H1 (cell line): Measurements from ENCODE around the gene NUP210. TPM values are rescaled to one million over a fixed set of nuclear protein-coding genes. Genes with fewer than 3 reads are reported as not detected.
A peak's percentile ranks its signal among the peaks of the same experiment; 100 is the strongest.

Experiments
- CTCF ChIA-PET: fragments of 300-600 bp; sonication (Branson Sonifier 250); formaldehyde crosslinking; loops from one replicate; lab custom pipeline; 2021; ENCODE audit not compliant: partially characterized antibody; lab: Charles Lee
- POLR2A ChIA-PET: fragments of 300-600 bp; sonication (Branson Sonifier 250); formaldehyde crosslinking; loops from one replicate; lab custom pipeline; 2021; ENCODE audit warnings: inconsistent platforms; ENCODE audit not compliant: partially characterized antibody; lab: Charles Lee
- DNase-seq, 2 experiments: peaks; one replicate each; pipeline versions ENCODE4 v3.0.0 to v3.0.0-alpha.2; 2010 to 2022; ENCODE audit warnings: low spot score in 2 of 2, low read depth in 1 of 2, mixed read lengths in 1 of 2
- FAIRE-seq: peaks from 2 replicates; lab custom pipeline; 2011; peaks lifted over from hg19 to GRCh38; lab: Jason Lieb, UNC
- H2AFZ ChIP-seq: 2 replicates; pipeline ENCODE4 v1.8.1; 2012; ENCODE audit warnings: low read length, inconsistent platforms
- H2AK5ac ChIP-seq: 2 replicates; pipeline ENCODE4 v1.6.1; 2013; ENCODE audit warnings: low read depth, low read length
- H2BK120ac ChIP-seq: replicated peaks from 2 replicates; pipeline ENCODE3; 2013; ENCODE audit warnings: low read depth, low read length, inconsistent platforms
- H2BK12ac ChIP-seq: 2 replicates; pipeline ENCODE4 v1.6.1; 2013; ENCODE audit warnings: low read depth, low read length
- H2BK15ac ChIP-seq: 2 replicates; pipeline ENCODE4 v1.6.1; 2013; ENCODE audit warnings: low read length
- H2BK20ac ChIP-seq: 2 replicates; pipeline ENCODE4 v1.6.1; 2013; ENCODE audit warnings: low read length
- H2BK5ac ChIP-seq: 2 replicates; pipeline ENCODE4 v1.6.1; 2013; ENCODE audit warnings: low read depth, low read length
- H3K14ac ChIP-seq: 2 replicates; pipeline ENCODE4 v1.6.1; 2013; ENCODE audit warnings: inconsistent platforms; ENCODE audit not compliant: insufficient read length
- H3K18ac ChIP-seq: 2 replicates; pipeline ENCODE4 v1.6.1; 2013; ENCODE audit warnings: low read length; ENCODE audit errors: extremely low read depth
- H3K23ac ChIP-seq: 2 replicates; pipeline ENCODE4 v1.6.1; 2013; ENCODE audit warnings: inconsistent platforms; ENCODE audit not compliant: insufficient read length
- H3K23me2 ChIP-seq: 2 replicates; pipeline ENCODE4 v1.6.1; 2013; ENCODE audit warnings: low read depth, low read length
- H3K27ac ChIP-seq: 2 replicates; pipeline ENCODE4 v1.6.1; 2011; ENCODE audit warnings: low read depth, low read length, inconsistent platforms
- H3K27me3 ChIP-seq, 4 experiments: replicated peaks in 1 of 4; 1 replicate in 1 of 4; 2 replicates in 3 of 4; pipeline versions ENCODE4 v1.6.1 to v1.8.1; 2011 to 2013; ENCODE audit warnings: low read length in 3 of 4, mild to moderate bottlenecking in 3 of 4, inconsistent platforms in 2 of 4, mixed read lengths in 2 of 4, moderate library complexity in 1 of 4; ENCODE audit not compliant: control insufficient read depth in 3 of 4, insufficient read depth in 3 of 4; ENCODE audit errors: extremely low read depth in 1 of 4
- H3K36me3 ChIP-seq, 4 experiments: 2 replicates each; pipeline versions ENCODE4 v1.6.1 to v1.8.1; 2011 to 2013; ENCODE audit warnings: mild to moderate bottlenecking in 4 of 4, low read length in 3 of 4, moderate library complexity in 2 of 4, control low read depth in 1 of 4, inconsistent platforms in 1 of 4; ENCODE audit not compliant: insufficient read depth in 4 of 4, control insufficient read depth in 2 of 4
- H3K4ac ChIP-seq: replicated peaks from 2 replicates; pipeline ENCODE3; 2013; ENCODE audit warnings: low read length, low read depth, mixed read lengths, inconsistent platforms; ENCODE audit not compliant: insufficient read length
- H3K4me1 ChIP-seq, 4 experiments: replicated peaks in 1 of 4; 1 replicate in 1 of 4; 2 replicates in 3 of 4; pipeline versions ENCODE4 v1.6.1 to v1.8.1; 2011 to 2013; ENCODE audit warnings: low read length in 3 of 4, inconsistent platforms in 2 of 4, mixed read lengths in 1 of 4; ENCODE audit not compliant: insufficient read depth in 4 of 4, control insufficient read depth in 3 of 4
- H3K4me2 ChIP-seq, 2 experiments: 2 replicates each; pipeline versions ENCODE4 v1.6.1 to v1.8.1; 2011 to 2013; ENCODE audit warnings: low read depth in 2 of 2, low read length in 2 of 2, control low read depth in 1 of 2, inconsistent platforms in 1 of 2, mild to moderate bottlenecking in 1 of 2; ENCODE audit not compliant: insufficient read depth in 1 of 2
- H3K4me3 ChIP-seq, 4 experiments: fragments of 200-600, 300-600 bp in 1 of 4; sonication (generic), shearing (Covaris generic), sonication (Bioruptor Twin) in 1 of 4; 2 replicates each; pipeline versions ENCODE4 v1.5.1 to v1.8.1; 2011 to 2016; ENCODE audit warnings: low read length in 4 of 4, low read depth in 3 of 4, control low read depth in 2 of 4, inconsistent platforms in 2 of 4, mild to moderate bottlenecking in 2 of 4, mixed read lengths in 1 of 4, moderate library complexity in 1 of 4; ENCODE audit not compliant: insufficient read depth in 2 of 4; ENCODE audit errors: extremely low read depth in 1 of 4
- H3K56ac ChIP-seq: replicated peaks from 2 replicates; pipeline ENCODE3; 2013; ENCODE audit warnings: low read depth, mild to moderate bottlenecking, mixed read lengths, low read length, inconsistent platforms; ENCODE audit not compliant: insufficient read length
- H3K79me1 ChIP-seq: 2 replicates; pipeline ENCODE4 v1.6.1; 2013; ENCODE audit warnings: low read depth, low read length, control low read depth
- H3K79me2 ChIP-seq, 2 experiments: 2 replicates each; pipeline versions ENCODE4 v1.6.1 to v1.8.1; 2012 to 2013; ENCODE audit warnings: low read length in 2 of 2, mild to moderate bottlenecking in 2 of 2, inconsistent platforms in 1 of 2; ENCODE audit not compliant: insufficient read depth in 2 of 2, control insufficient read depth in 1 of 2
- H3K9ac ChIP-seq, 4 experiments: replicated peaks in 1 of 4; 1 replicate in 1 of 4; 2 replicates in 3 of 4; pipeline versions ENCODE4 v1.6.1 to v1.8.1; 2011 to 2013; ENCODE audit warnings: low read depth in 3 of 4, low read length in 3 of 4, control low read depth in 2 of 4, mild to moderate bottlenecking in 2 of 4, moderate library complexity in 2 of 4, inconsistent platforms in 1 of 4; ENCODE audit errors: extremely low read depth in 1 of 4
- H3K9me3 ChIP-seq, 2 experiments: 2 replicates each; pipeline versions ENCODE4 v1.6.1 to v1.8.1; 2012 to 2013; ENCODE audit warnings: mild to moderate bottlenecking in 2 of 2, moderate library complexity in 2 of 2, control low read depth in 1 of 2, inconsistent platforms in 1 of 2, low read depth in 1 of 2, low read length in 1 of 2, mixed read lengths in 1 of 2; ENCODE audit not compliant: insufficient read depth in 2 of 2
- H4K20me1 ChIP-seq, 2 experiments: replicated peaks in 1 of 2; 2 replicates each; pipeline versions ENCODE3 to v1.8.1; 2011 to 2013; ENCODE audit warnings: inconsistent platforms in 2 of 2, low read length in 2 of 2, mild to moderate bottlenecking in 1 of 2; ENCODE audit not compliant: insufficient read depth in 2 of 2, control insufficient read depth in 1 of 2
- H4K5ac ChIP-seq: 2 replicates; pipeline ENCODE4 v1.6.1; 2013; ENCODE audit warnings: low read length, low read depth, mixed read lengths, inconsistent platforms; ENCODE audit not compliant: insufficient read length
- H4K8ac ChIP-seq: 2 replicates; pipeline ENCODE4 v1.8.0; 2013; ENCODE audit warnings: mild to moderate bottlenecking, moderate library complexity, low read length, inconsistent platforms; ENCODE audit not compliant: insufficient read depth; ENCODE audit errors: extremely low read depth
- H4K91ac ChIP-seq: replicated peaks from 2 replicates; pipeline ENCODE3; 2013; ENCODE audit warnings: low read length, mixed read lengths, inconsistent platforms; ENCODE audit not compliant: insufficient read length
- CHD2 ChIP-seq: IDR thresholded peaks from 2 replicates; pipeline ENCODE4 v1.6.1; 2012; ENCODE audit warnings: low read length, improper control_type of control experiment
- CREB1 ChIP-seq: IDR thresholded peaks from 2 replicates; pipeline ENCODE4 v1.6.1; 2012; ENCODE audit warnings: inconsistent platforms
- KDM1A ChIP-seq: fragments of 200-600, 300-600 bp; sonication (generic); IDR thresholded peaks from 2 replicates; pipeline ENCODE4 v1.7.1; 2016; ENCODE audit warnings: mild to moderate bottlenecking, low read length, borderline replicate concordance
- MAFK ChIP-seq: IDR thresholded peaks from 2 replicates; pipeline ENCODE4 v1.6.1; 2012; ENCODE audit warnings: low read depth, mild to moderate bottlenecking, improper control_type of control experiment, low read length
- RAD21 ChIP-seq, 2 experiments: IDR thresholded peaks in 1 of 2; conservative IDR thresholded peaks in 1 of 2; 2 replicates each; pipeline ENCODE4 v1.6.1; 2011; ENCODE audit warnings: low read depth in 2 of 2, low read length in 2 of 2, improper control_type of control experiment in 1 of 2, inconsistent platforms in 1 of 2, mild to moderate bottlenecking in 1 of 2, moderate library complexity in 1 of 2
- SRF ChIP-seq: IDR thresholded peaks from 2 replicates; pipeline ENCODE4 v1.6.1; 2011; ENCODE audit warnings: mild to moderate bottlenecking, low read depth, low read length, moderate library complexity
- WGBS, 2 experiments: shearing (Covaris generic) in 1 of 2; methylation state at CpG; one replicate each; pipeline versions ENCODE4 v1.1.6 to v1.1.7; 2013 to 2015; ENCODE audit warnings: low lambda C conversion rate in 2 of 2, mixed read lengths in 2 of 2, inconsistent platforms in 1 of 2, low coverage in 1 of 2, missing lambda C conversion rate in 1 of 2; ENCODE audit not compliant: insufficient replicate concordance in 2 of 2, insufficient coverage in 1 of 2, insufficient read length in 1 of 2; ENCODE audit errors: extremely low coverage in 1 of 2, missing lambda C conversion rate in 1 of 2; 5-methylcytosine and 5-hydroxymethylcytosine counted together
- polyA plus RNA-seq, 7 experiments: library from polyadenylated mRNA; depleted of rRNA in 3 of 7; stranded (reverse) in 5 of 7; unstranded in 2 of 7; fragments of >200 nt in 5 of 7; fragments of 200-250 nt in 2 of 7; gene quantifications; 1 replicate in 5 of 7; 2 replicates in 1 of 7; 4 replicates in 1 of 7; pipeline versions ENCODE4 v1.2.1 to v1.2.3, GENCODE V29; 2011 to 2013; ENCODE audit warnings: missing spikeins in 2 of 7, mixed read lengths in 2 of 7
- total RNA-seq: library from RNA; stranded (reverse); fragmentation: NEBNext Ultra II Directional; extraction: Animal tissue kit (Norgen Biotek cat#: 25700); gene quantifications from 2 replicates; pipeline ENCODE4 v1.2.1, GENCODE V29; 2021
- TF ChIP-seq, protein P1 (sequence below): IDR thresholded peaks from 2 replicates; pipeline ENCODE4 v1.6.1; 2012; ENCODE audit warnings: inconsistent platforms
- TF ChIP-seq, protein P2 (sequence below), 3 experiments: IDR thresholded peaks; 1 replicate in 2 of 3; 2 replicates in 1 of 3; pipeline versions ENCODE4 v1.5.1 to v1.6.1; 2011; ENCODE audit warnings: low read length in 3 of 3, mild to moderate bottlenecking in 3 of 3, inconsistent platforms in 2 of 3, low read depth in 1 of 3, moderate library complexity in 1 of 3; ENCODE audit not compliant: insufficient read depth in 1 of 3; ENCODE audit errors: control extremely low read depth in 1 of 3

NUP210 gene
- total and polyA plus RNA-seq, 2 of the 8 experiments (the other 6 are each of a cell fraction or from before 2014, with no cell fraction given), result 51.0 to 53.7 TPM

DNA sequence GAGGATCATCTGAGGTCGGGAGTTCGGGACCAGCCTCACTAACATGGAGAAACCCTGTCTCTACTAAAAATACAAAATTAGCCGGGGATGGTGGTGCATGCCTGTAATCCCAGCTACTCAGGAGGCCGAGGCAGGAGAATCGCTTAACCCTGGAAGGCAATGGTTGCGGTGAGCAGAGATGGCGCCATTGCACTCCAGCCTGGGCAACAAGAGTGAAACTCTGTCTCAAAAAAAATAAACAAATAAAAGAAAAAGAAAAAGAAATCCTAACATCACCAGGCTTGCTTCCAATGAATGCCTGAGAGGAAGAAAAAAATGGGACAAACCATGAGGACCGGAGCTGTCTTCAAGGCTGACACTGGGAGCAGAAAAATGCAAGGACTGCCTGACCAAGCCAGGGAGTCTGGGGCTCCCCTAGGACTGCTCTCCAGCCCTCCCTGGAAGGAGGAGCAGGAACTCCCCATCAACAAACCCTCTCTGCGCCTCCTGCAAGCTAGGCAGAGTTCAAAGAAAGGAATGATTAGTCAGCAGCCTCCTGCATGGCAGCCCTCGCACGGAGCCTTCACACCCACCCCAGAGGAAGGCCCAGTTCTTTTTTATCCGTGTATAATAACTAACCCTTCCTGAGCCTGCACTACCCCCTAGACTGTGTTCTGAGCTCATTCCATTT lies 55.4 kb downstream of the NUP210 start:
- POLR2A ChIA-PET, result interaction anchor here (1.1 to 2.6 kb wide), 6 partner anchors 7 to 56 kb away, joined by 3 to 20 read pairs (median 4); partner anchors contain the start of gene NUP210
- Histone ChIP-seq H3K4me3 (no peak overlapping the region), H4K8ac (0 out of 2 replicates have a peak overlapping the region, but pooled peaks have one; percentile 7), H3K79me1 (peaks cover 4% of the 10 kb centered on the region; the same call in 1 of the 2 replicates), H3K14ac (no peak overlapping the region), H2BK5ac (peak overlapping the region; percentile 98), H3K4ac (no peak overlapping the region), H2BK15ac (peak overlapping the region; percentile 94; the same call in 1 of the 2 replicates), H3K23ac (no peak overlapping the region), H3K9me3 (no peaks in the 10 kb centered on the region), H2BK120ac (no peak overlapping the region), H3K36me3 (peaks cover 7 to 22% (median 12%) of the 10 kb centered on the region in 4 experiments; a peak in 6 of 8 replicates), H3K23me2 (no peaks in the 10 kb centered on the region), H2BK20ac (peak overlapping the region; percentile 63; the same call in 1 of the 2 replicates), H2BK12ac (peak overlapping the region; percentile 99), H2AFZ (no peak overlapping the region), H4K5ac (no peak overlapping the region), H3K4me2 (peak overlapping the region; percentile 54 to 75), H3K27ac (peak overlapping the region; percentile 63; the same call in 1 of the 2 replicates), H3K27me3 (no peaks in the 10 kb centered on the region; a peak in 1 of 7 replicates), H3K4me1 (peaks cover 8 to 16% (median 14%) of the 10 kb centered on the region in 4 experiments), H4K91ac (peak overlapping the region; percentile 53), H3K79me2 (no peaks in the 10 kb centered on the region), H4K20me1 (peaks cover 0 to 5% of the 10 kb centered on the region in 2 experiments), H3K9ac (peak overlapping the region in 1 of 4 experiments; percentile 29; a peak in 2 of 7 replicates), H3K18ac (peak overlapping the region; percentile 93), H3K56ac (no peak overlapping the region), H2AK5ac (peak overlapping the region; percentile 89; the same call in 1 of the 2 replicates)
- DNase-seq, result no peak
- CTCF ChIA-PET, result interaction anchor here (0.7 to 7.5 kb wide), 25 partner anchors 8 to 346 kb away, joined by 3 to 99 read pairs (median 4); no protein-coding TSS in a partner anchor
- WGBS, 2 experiments, result 86% methylated on average over 11 of the region's 12 CpGs; no CpG with 5 or more reads in 1 of the 2 experiments
- FAIRE-seq, result no peak
- TF ChIP-seq MAFK (peak; percentile 34; the same call in 1 of the 2 replicates), CHD2 (no peak), KDM1A (no peak), RAD21 (IDR thresholded peaks at IDR 0.05 in 1 of 2, conservative IDR thresholded peaks at IDR 0.05 in 1 of 2; ENCODE audit: low read depth in 2 of 2, low read length in 2 of 2) (peak in 1 of 2 experiments; percentile 16; a peak in 1 of 4 replicates), SRF (no peak), CREB1 (no peak)
- TF ChIP-seq, protein P1, sequence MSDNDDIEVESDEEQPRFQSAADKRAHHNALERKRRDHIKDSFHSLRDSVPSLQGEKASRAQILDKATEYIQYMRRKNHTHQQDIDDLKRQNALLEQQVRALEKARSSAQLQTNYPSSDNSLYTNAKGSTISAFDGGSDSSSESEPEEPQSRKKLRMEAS, result no peak
- TF ChIP-seq, protein P2, sequence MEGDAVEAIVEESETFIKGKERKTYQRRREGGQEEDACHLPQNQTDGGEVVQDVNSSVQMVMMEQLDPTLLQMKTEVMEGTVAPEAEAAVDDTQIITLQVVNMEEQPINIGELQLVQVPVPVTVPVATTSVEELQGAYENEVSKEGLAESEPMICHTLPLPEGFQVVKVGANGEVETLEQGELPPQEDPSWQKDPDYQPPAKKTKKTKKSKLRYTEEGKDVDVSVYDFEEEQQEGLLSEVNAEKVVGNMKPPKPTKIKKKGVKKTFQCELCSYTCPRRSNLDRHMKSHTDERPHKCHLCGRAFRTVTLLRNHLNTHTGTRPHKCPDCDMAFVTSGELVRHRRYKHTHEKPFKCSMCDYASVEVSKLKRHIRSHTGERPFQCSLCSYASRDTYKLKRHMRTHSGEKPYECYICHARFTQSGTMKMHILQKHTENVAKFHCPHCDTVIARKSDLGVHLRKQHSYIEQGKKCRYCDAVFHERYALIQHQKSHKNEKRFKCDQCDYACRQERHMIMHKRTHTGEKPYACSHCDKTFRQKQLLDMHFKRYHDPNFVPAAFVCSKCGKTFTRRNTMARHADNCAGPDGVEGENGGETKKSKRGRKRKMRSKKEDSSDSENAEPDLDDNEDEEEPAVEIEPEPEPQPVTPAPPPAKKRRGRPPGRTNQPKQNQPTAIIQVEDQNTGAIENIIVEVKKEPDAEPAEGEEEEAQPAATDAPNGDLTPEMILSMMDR (IDR thresholded peaks at IDR 0.05; ENCODE audit: control extremely low read depth in 1 of 3, insufficient read depth in 1 of 3, low read depth in 1 of 3, low read length in 3 of 3), result peak in 1 of 3 experiments; percentile 14; a peak in 1 of 4 replicates
